Stomach (tissue), 19 donors: ENCODE measurements around the gene REEP2. TPM values are rescaled to one million over a fixed set of nuclear protein-coding genes. Genes with fewer than 3 reads are reported as not detected.
A peak's percentile ranks its signal among the peaks of the same experiment; 100 is the strongest.
"Not testable (repeated sequence)": the region's sequence is repeated elsewhere in the genome, so short reads cannot be mapped to it uniquely, and the experiment has no call there.

Experiments used
- DNase-seq, 2 donors: peaks; one replicate each; pipeline versions ENCODE4 v3.0.0 to v3.0.0-alpha.2; 2013 to 2019
- H3K27ac ChIP-seq, 5 donors: fragments of 200-600 bp in 4 of 5; sonication (generic) in 4 of 5; one replicate each; pipeline ENCODE4 v1.5.1; 2013 to 2019; ENCODE audit warnings: mild to moderate bottlenecking in 1 of 5, moderate library complexity in 1 of 5
- H3K27me3 ChIP-seq, 3 donors: fragments of 200-600 bp; sonication (generic); one replicate each; pipeline ENCODE4 v1.5.1; 2017 to 2019; ENCODE audit warnings: mixed run types in 1 of 3
- H3K36me3 ChIP-seq, 4 donors: fragments of 200-600 bp; sonication (generic); 1 replicate in 3 of 4; 2 replicates in 1 of 4; pipeline ENCODE4 v1.5.1; 2016 to 2019
- H3K4me1 ChIP-seq, 4 donors: fragments of 200-600 bp; sonication (generic); one replicate each; pipeline ENCODE4 v1.5.1; 2016 to 2019
- H3K4me3 ChIP-seq, 4 donors: fragments of 200-600 bp; sonication (generic) in 3 of 4; one replicate each; pipeline ENCODE4 v1.5.1; 2016 to 2019; ENCODE audit warnings: mild to moderate bottlenecking in 1 of 4
- H3K9me3 ChIP-seq, 4 donors: fragments of 200-600 bp; sonication (generic); one replicate each; pipeline ENCODE4 v1.5.1; 2016 to 2019
- CTCF ChIP-seq, 7 experiments: fragments of 450-650 bp in 4 of 7; fragments of 200-600 bp in 3 of 7; sonication (generic) in 3 of 7; IDR thresholded peaks; one replicate each; pipeline ENCODE4 v1.5.1; 2016 to 2019; ENCODE audit warnings: antibody characterized with exemption in 7 of 7, control low read depth in 2 of 7, mild to moderate bottlenecking in 1 of 7
- EP300 ChIP-seq: sonication (generic); formaldehyde crosslinking; IDR thresholded peaks from one replicate; pipeline ENCODE4 v1.6.1; 2017; ENCODE audit warnings: antibody characterized with exemption
- POLR2A ChIP-seq, 4 donors: fragments of 450-650 bp; IDR thresholded peaks; one replicate each; pipeline ENCODE4 v1.6.1; 2016; ENCODE audit warnings: antibody characterized with exemption in 4 of 4, control low read depth in 2 of 4, mild to moderate bottlenecking in 1 of 4, moderate library complexity in 1 of 4
- POLR2AphosphoS5 ChIP-seq, 3 donors: sonication (generic); formaldehyde crosslinking; IDR thresholded peaks; one replicate each; pipeline ENCODE4 v1.6.1; 2016; ENCODE audit warnings: antibody characterized with exemption in 3 of 3
- WGBS, 5 donors: extraction: QIAGEN DNeasy Blood & Tissue Kit in 3 of 5; methylation state at CpG; one replicate each; pipeline versions ENCODE4 v1.1.5 to v1.1.7; 2013 to 2018; 5-methylcytosine and 5-hydroxymethylcytosine counted together
- intact Hi-C: fragments of 100-400 bp; cut with DNase I; formaldehyde crosslinking; loops from one replicate; pipeline ENCODE4 v1.15.1; 2023; ENCODE audit warnings: low total_unique reads
- long read RNA-seq, 10 donors: transcript quantifications; one replicate each; lab custom pipeline, GENCODE V29; 2026
- polyA plus RNA-seq, 3 donors: library from polyadenylated mRNA; stranded (reverse); fragments of 200-250 nt; gene quantifications; one replicate each; pipeline ENCODE4 v1.2.3, GENCODE V29; 2013
- total RNA-seq, 5 donors: library from RNA; depleted of rRNA; stranded (reverse); fragments of >200 nt; gene quantifications; one replicate each; pipeline versions ENCODE4 v1.1.0 to v1.2.3, GENCODE V29; 2014 to 2016
- donor health status: healthy with polysubstance abuse.
- donor health status: Bipolar disorder and iron deficiency.
- donor health status: healthy.

Gene REEP2
- total RNA-seq (10 to 100 TPM in 1 of 5 donors, 1 to 10 TPM in 2, not detected in 2; 4.5 to 73.3 (median 7.7) TPM), polyA plus RNA-seq (1 to 10 TPM; 2.1 to 5.8 (median 3.1) TPM)
- long read RNA-seq, donor 1, partial matches to known transcripts = 0 of 1 reads
- long read RNA-seq, donor 1, other reads (novel, unspliced or antisense) = 0 of 1 reads
- long read RNA-seq, donor 2, partial matches to known transcripts = 0 of 1 reads
- long read RNA-seq, donor 2, other reads (novel, unspliced or antisense) = 0 of 1 reads
- long read RNA-seq, donor 3 = 0 reads
- long read RNA-seq, donor 4 = 0 reads
- long read RNA-seq, donor 5, partial matches to known transcripts = 0 of 1 reads
- long read RNA-seq, donor 5, other reads (novel, unspliced or antisense) = 0 of 1 reads
- long read RNA-seq, donor 6, partial matches to known transcripts = 0 of 1 reads
- long read RNA-seq, donor 6, other reads (novel, unspliced or antisense) = 0 of 1 reads
- long read RNA-seq, donor 7, partial matches to known transcripts = 0 of 1 reads
- long read RNA-seq, donor 7, other reads (novel, unspliced or antisense) = 0 of 1 reads
- long read RNA-seq, donor 8, partial matches to known transcripts = 0 of 1 reads
- long read RNA-seq, donor 8, other reads (novel, unspliced or antisense) = 0 of 1 reads
- long read RNA-seq, donor 9, partial matches to known transcripts = 0 of 1 reads
- long read RNA-seq, donor 9, other reads (novel, unspliced or antisense) = 0 of 1 reads
- long read RNA-seq, donor 10, partial matches to known transcripts = 30 of 46 reads
- long read RNA-seq, donor 10, other reads (novel, unspliced or antisense) = 16 of 46 reads

- intact Hi-C loops = no loop called here
- peak within 1 kb of the TSS in 2 of 5 donors; percentile 45 to 63 for H3K27ac ChIP-seq
Observed at GRCh38 chr5:138438724-138439476, at the start of gene REEP2. Gene REEP2, plus strand, starts transcription at chr5:138439057. Its CDS starts 152 bp downstream, at chr5:138439209.

GRCh38 chr5:138389332-138389731 lies 49.5 kb upstream of the REEP2 start:
- intact Hi-C loops = no loop called here
- H3K27ac ChIP-seq = no peak overlapping the region
- no peaks in the 10 kb centered on the region for H3K9me3 ChIP-seq
- peaks cover 0 to 32% (median 13%) of the 10 kb centered on the region in 4 donors for H3K4me1 ChIP-seq
- H3K27me3 ChIP-seq = no peaks in the 10 kb centered on the region
- H3K36me3 ChIP-seq = peaks cover 54 to 99% (median 85%) of the 10 kb centered on the region in 4 donors
- H3K4me3 ChIP-seq = no peak overlapping the region
- TF ChIP-seq EP300 = no peak
- TF ChIP-seq POLR2AphosphoS5 (IDR thresholded peaks at IDR 0.05) = no peak
- TF ChIP-seq POLR2A (IDR thresholded peaks at IDR 0.05) = no peak
- TF ChIP-seq CTCF (IDR thresholded peaks at IDR 0.05) = no peak
- no peak for DNase-seq
- 86 to 96% (median 91%) methylated on average over 3 of the region's 3 CpGs for WGBS, 5 donors

More at GRCh38 chr5:138438724-138439476, at the start of gene REEP2:
- Histone ChIP-seq H3K27me3 (peaks cover 0 to 10% (median 5%) of the 10 kb centered on the region in 3 donors), H3K4me1 (peaks cover 10 to 25% (median 19%) of the 10 kb centered on the region in 4 donors), H3K36me3 (peaks cover 24 to 38% (median 35%) of the 10 kb centered on the region in 4 donors), H3K4me3 (peak within 1 kb of the TSS; percentile 50 to 57 (median 51)), H3K9me3 (no peaks in the 10 kb centered on the region)
- TF ChIP-seq POLR2AphosphoS5 (IDR thresholded peaks at IDR 0.05) (no peak), CTCF (IDR thresholded peaks at IDR 0.05) (no peak), POLR2A (IDR thresholded peaks at IDR 0.05) (no peak), EP300 (no peak)
- peak; percentile 55 to 86 for DNase-seq
- WGBS, 5 donors = 1 to 2% (median 1%) methylated on average over 39 to 65 of the region's 65 CpGs

- intact Hi-C loops, H3K27ac ChIP-seq: not testable (repeated sequence)
- peaks cover 56 to 99% (median 88%) of the 10 kb centered on the region in 4 donors for H3K36me3 ChIP-seq
Observed at GRCh38 chr5:138389911-138390310, 48.9 kb upstream of the REEP2 start.

GRCh38 chr5:138391859-138392386 lies 46.9 kb upstream of the REEP2 start:
- Histone ChIP-seq H3K4me3 (no peak overlapping the region), H3K4me1 (peaks cover 0 to 13% (median 3%) of the 10 kb centered on the region in 4 donors), H3K36me3 (peaks cover 61 to 99% (median 88%) of the 10 kb centered on the region in 4 donors), H3K27ac (no peak overlapping the region), H3K27me3 (no peaks in the 10 kb centered on the region), H3K9me3 (no peaks in the 10 kb centered on the region)
- TF ChIP-seq CTCF (IDR thresholded peaks at IDR 0.05) (no peak), EP300 (no peak), POLR2AphosphoS5 (IDR thresholded peaks at IDR 0.05) (no peak), POLR2A (IDR thresholded peaks at IDR 0.05) (no peak)
- DNase-seq = peak in 1 of 2 donors; percentile 13
- intact Hi-C loops = no loop called here
- 79 to 95% (median 89%) methylated on average over 9 of the region's 9 CpGs for WGBS, 5 donors

More at GRCh38 chr5:138389911-138390310, 48.9 kb upstream of the REEP2 start:
- H3K27me3 ChIP-seq, DNase-seq, H3K9me3 ChIP-seq, H3K4me3 ChIP-seq: not testable (repeated sequence)
- H3K4me1 ChIP-seq = peaks cover 0 to 31% (median 13%) of the 10 kb centered on the region in 4 donors
- WGBS, 5 donors = 94 to 97% (median 95%) methylated on average over 10 of the region's 10 CpGs
